ENCODE results near the gene TCEAL5. TPM values are rescaled to one million over a fixed set of nuclear protein-coding genes. Genes with fewer than 3 reads are reported as not detected.
"Not testable (repeated sequence)": the region's sequence is repeated elsewhere in the genome, so short reads cannot be mapped to it uniquely, and the experiment has no call there.

Gene TCEAL5
- total RNA-seq, 6 donors from 2014 or later: 0.31 TPM; not detected in 5

- 69 to 92% methylated on average over 1 of the region's 1 CpG for WGBS, 2 donors
- Histone ChIP-seq H3K27me3 (no peaks in the 10 kb centered on the region), H3K4me1 (no peaks in the 10 kb centered on the region), H3K9me3 (no peaks in the 10 kb centered on the region), H3K27ac (no peak overlapping the region), H3K36me3 (no peaks in the 10 kb centered on the region), H3K4me3 (no peak overlapping the region)
- ATAC-seq (ENCODE audit: low FRiP score in 2 of 2): no peak
- DNase-seq: no peak
- TF ChIP-seq EP300 (IDR thresholded peaks at IDR 0.05): no peak
- no peak for TF ChIP-seq POLR2A (IDR thresholded peaks at IDR 0.05)
- TF ChIP-seq POLR2AphosphoS5 (IDR thresholded peaks at IDR 0.05): no peak
These were observed 41.7 kb downstream of the TCEAL5 start for GRCh38 chrX:103234869-103235268.

- Histone ChIP-seq H3K4me1 (no peaks in the 10 kb centered on the region), H3K36me3 (no peaks in the 10 kb centered on the region), H3K27ac (no peak overlapping the region), H3K4me3 (no peak overlapping the region), H3K27me3 (no peaks in the 10 kb centered on the region), H3K9me3 (no peaks in the 10 kb centered on the region)
- DNase-seq (no peak), ATAC-seq (ENCODE audit: low FRiP score in 2 of 2) (no peak)
- WGBS, 2 donors: 73 to 74% methylated on average over 2 of the region's 2 CpGs
- TF ChIP-seq CTCF (IDR thresholded peaks at IDR 0.05) (no peak), EP300 (IDR thresholded peaks at IDR 0.05) (no peak), POLR2AphosphoS5 (IDR thresholded peaks at IDR 0.05) (no peak), POLR2A (IDR thresholded peaks at IDR 0.05) (no peak)
These were observed 43.3 kb downstream of the TCEAL5 start for GRCh38 chrX:103233263-103233662.

- not testable (repeated sequence) for H3K27me3 ChIP-seq; H3K4me1 ChIP-seq; ATAC-seq (ENCODE audit: low FRiP score in 2 of 2); H3K36me3 ChIP-seq; H3K9me3 ChIP-seq; H3K27ac ChIP-seq; DNase-seq; H3K4me3 ChIP-seq
- WGBS, 2 donors: 83 to 92% methylated on average over 4 of the region's 4 CpGs
These were observed 50.6 kb downstream of the TCEAL5 start for GRCh38 chrX:103225918-103226317.

Other genes with a start within 250 kb of the TCEAL5 start
- 1 to 10 TPM in 2 of 6 donors, under 1 TPM in 1, not detected in 3; 0.34 to 2.1 (median 1.4) TPM for gene BEX1, start 212.6 kb downstream of the TCEAL5 start, total RNA-seq
- 10 to 100 TPM in 2 of 6 donors, 1 to 10 TPM in 4; 1.5 to 24.1 (median 6.8) TPM for gene NXF3, start 183.6 kb downstream of the TCEAL5 start, total RNA-seq
- gene BEX4, start 61.6 kb downstream of the TCEAL5 start, total RNA-seq: 10 to 100 TPM; 13.6 to 63.6 (median 34.6) TPM
- 10 to 100 TPM; 24.1 to 74.5 (median 41.7) TPM for gene TCEAL8, start 21.6 kb downstream of the TCEAL5 start, total RNA-seq
- gene BEX2, start 34.2 kb upstream of the TCEAL5 start, total RNA-seq: 10 to 100 TPM; 13.7 to 39.1 (median 24.6) TPM
- gene TCEAL7, start 53.5 kb upstream of the TCEAL5 start, total RNA-seq: 1 to 10 TPM in 3 of 6 donors, under 1 TPM in 2, not detected in 1; 0.78 to 2.8 (median 1.8) TPM
- 10 to 100 TPM; 32.2 to 92.7 (median 36.4) TPM for gene TCEAL9, start 79.8 kb upstream of the TCEAL5 start, total RNA-seq
- 100 to 1,000 TPM in 4 of 6 donors, 10 to 100 TPM in 2; 89.4 to 204 (median 142) TPM for gene BEX3, start 99.8 kb upstream of the TCEAL5 start, total RNA-seq
- gene RAB40A, start 242.7 kb upstream of the TCEAL5 start, total RNA-seq: 1 to 10 TPM in 1 of 6 donors, under 1 TPM in 5; 0.24 to 3.1 (median 0.56) TPM